ENCODE results near the gene TMEM63B.

Gene TMEM63B

GRCh38 chr6:44149369-44150012, 22.1 kb downstream of the TMEM63B start:
- TF ChIP-seq TOX (CRISPR knock-in tag; IDR thresholded peaks at IDR 0.05; ENCODE audit: borderline replicate concordance), result no peak
- no peak for TF ChIP-seq TSHZ2 (CRISPR knock-in tag; IDR thresholded peaks at IDR 0.05)
- TF ChIP-seq ZNF8 (CRISPR knock-in tag; IDR thresholded peaks at IDR 0.05), result no peak
- TF ChIP-seq ZNF70 (CRISPR knock-in tag; IDR thresholded peaks at IDR 0.05), result no peak
- TF ChIP-seq ZFP30 (CRISPR knock-in tag; IDR thresholded peaks at IDR 0.05), result no peak
- no peak for TF ChIP-seq TCF4 (CRISPR knock-in tag; IDR thresholded peaks at IDR 0.05; ENCODE audit: borderline replicate concordance)
- TF ChIP-seq BACH2 (CRISPR knock-in tag; IDR thresholded peaks at IDR 0.05; ENCODE audit: borderline replicate concordance), result no peak
- no peak for TF ChIP-seq OSR1 (CRISPR knock-in tag; IDR thresholded peaks at IDR 0.05)
- no peak for TF ChIP-seq ESRRG (CRISPR knock-in tag; IDR thresholded peaks at IDR 0.05)
- TF ChIP-seq ARNTL (CRISPR knock-in tag; IDR thresholded peaks at IDR 0.05; ENCODE audit: borderline replicate concordance, low read depth), result no peak
- no peak for TF ChIP-seq ZNF565 (CRISPR knock-in tag; conservative IDR thresholded peaks at IDR 0.05; ENCODE audit: low read depth)
- no peak for TF ChIP-seq CREB5 (CRISPR knock-in tag; IDR thresholded peaks at IDR 0.05; ENCODE audit: low read depth)
- TF ChIP-seq SNAI2 (CRISPR knock-in tag; IDR thresholded peaks at IDR 0.05), result no peak
- TF ChIP-seq CSRNP3 (CRISPR knock-in tag; IDR thresholded peaks at IDR 0.05), result no peak
- TF ChIP-seq PATZ1 (CRISPR knock-in tag; IDR thresholded peaks at IDR 0.05; ENCODE audit: borderline replicate concordance), result no peak
- ATAC-seq, result no peak

- TF ChIP-seq ZFP30 (CRISPR knock-in tag; IDR thresholded peaks at IDR 0.05), result no peak
- no peak for ATAC-seq
These were observed 23.1 kb downstream of the TMEM63B start for GRCh38 chr6:44150317-44150917.

GRCh38 chr6:44151348-44152108, 24.2 kb downstream of the TMEM63B start:
- peak; percentile 93 for ATAC-seq
- TF ChIP-seq TSHZ2 (CRISPR knock-in tag; IDR thresholded peaks at IDR 0.05) (no peak), RARB (CRISPR knock-in tag; IDR thresholded peaks at IDR 0.05) (no peak), GLIS3 (CRISPR knock-in tag; IDR thresholded peaks at IDR 0.05) (no peak), SNAI2 (CRISPR knock-in tag; IDR thresholded peaks at IDR 0.05) (no peak), ESRRG (CRISPR knock-in tag; IDR thresholded peaks at IDR 0.05) (no peak), POU6F1 (CRISPR knock-in tag; IDR thresholded peaks at IDR 0.05; ENCODE audit: borderline replicate concordance, low read depth) (no peak), CSDC2 (CRISPR knock-in tag; IDR thresholded peaks at IDR 0.05) (no peak)

Measured in SK-N-SH treated with all-trans-retinoic acid at 6 μM for 48 hours (cell line).